HG03342 (cell line): ENCODE data around the gene CSH2.
"Not testable (repeated sequence)": the region's sequence is repeated elsewhere in the genome, so short reads cannot be mapped to it uniquely, and the experiment has no call there.

Experiments used
- ATAC-seq: cut with Tn5 transposase; IDR thresholded peaks from one replicate; pipeline ENCODE4 v1.9.1; 2021; ENCODE audit warnings: mild to moderate bottlenecking, moderate library complexity; ENCODE audit not compliant: unreplicated experiment

CSH2 gene

GRCh38 chr17:63898899-63899798 is 25.7 kb upstream of the CSH2 start:
- ATAC-seq = not testable (repeated sequence)

- not testable (repeated sequence) for ATAC-seq
Measured at GRCh38 chr17:63896524-63897354, 23.3 kb upstream of the CSH2 start, which contains the start of gene CSH1. CSH1 (minus strand) TSS chr17:63896574; CDS start chr17:63896511, 63 bp downstream.

DNA sequence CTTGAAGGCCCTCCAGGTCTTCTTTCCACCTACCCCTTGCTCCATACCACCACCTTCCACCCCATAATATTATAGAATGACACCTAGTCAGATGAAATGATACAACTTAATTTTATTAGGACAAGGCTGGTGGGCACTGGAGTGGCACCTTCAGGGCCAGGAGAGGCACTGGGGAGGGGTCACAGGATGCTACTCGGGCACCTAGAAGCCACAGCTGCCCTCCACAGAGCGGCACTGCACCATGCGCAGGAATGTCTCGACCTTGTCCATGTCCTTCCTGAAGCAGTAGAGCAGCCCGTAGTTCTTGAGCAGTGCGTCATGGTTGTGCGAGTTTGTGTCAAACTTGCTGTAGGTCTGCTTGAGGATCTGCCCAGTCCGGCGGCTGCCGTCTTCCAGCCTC is 21.3 kb upstream of the CSH2 start:
- not testable (repeated sequence) for ATAC-seq

- ATAC-seq = not testable (repeated sequence)
Measured at GRCh38 chr17:63894021-63894420, 20.5 kb upstream of the CSH2 start.

- not testable (repeated sequence) for ATAC-seq
Measured at GRCh38 chr17:63892316-63893037, 19.0 kb upstream of the CSH2 start.

GRCh38 chr17:63889026-63889848 is 15.8 kb upstream of the CSH2 start:
- not testable (repeated sequence) for ATAC-seq

DNA sequence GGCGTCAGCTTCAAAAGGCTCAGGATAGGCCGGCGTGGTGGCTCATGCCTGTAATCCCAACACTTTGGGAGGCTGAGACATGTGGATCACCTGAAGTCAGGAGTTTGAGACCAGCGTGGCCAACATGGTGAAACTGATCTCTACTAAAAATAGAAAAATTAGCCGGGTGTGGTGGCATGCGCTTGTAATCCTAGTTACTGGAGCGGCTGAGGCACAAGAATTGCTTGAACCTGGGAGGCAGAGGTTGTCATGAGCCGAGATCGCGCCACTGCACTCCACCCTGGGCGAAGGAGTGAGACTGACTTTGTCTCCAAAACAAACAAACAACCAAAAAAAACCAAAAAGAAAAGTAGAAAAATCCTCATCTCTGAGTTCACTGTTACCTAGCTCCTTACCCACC is 11.6 kb upstream of the CSH2 start:
- ATAC-seq = not testable (repeated sequence)

DNA sequence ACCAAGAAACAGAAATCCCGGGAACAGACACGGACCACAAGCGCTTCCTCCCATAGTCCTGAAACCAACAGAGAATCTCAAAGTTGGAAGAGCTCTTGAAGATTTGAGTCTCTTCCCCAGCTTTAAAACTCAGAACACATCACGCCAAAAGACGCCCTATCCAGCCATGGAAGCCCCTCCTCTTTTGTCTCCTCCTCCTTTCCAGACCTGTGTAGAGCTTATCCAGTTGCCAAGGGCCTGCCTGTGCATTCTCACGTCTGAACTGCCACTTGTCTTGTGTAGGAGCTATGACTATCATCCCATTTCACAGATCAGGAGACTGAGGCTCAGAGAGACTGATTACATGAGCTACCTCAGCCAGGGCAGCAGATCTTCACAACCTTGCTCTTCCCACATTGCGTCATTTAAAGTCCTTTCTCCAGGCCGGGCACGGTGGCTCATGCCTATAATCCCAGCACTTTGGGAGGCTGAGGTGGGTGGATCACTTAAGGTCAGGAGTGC is 9.2 kb upstream of the CSH2 start:
- not testable (repeated sequence) for ATAC-seq

DNA sequence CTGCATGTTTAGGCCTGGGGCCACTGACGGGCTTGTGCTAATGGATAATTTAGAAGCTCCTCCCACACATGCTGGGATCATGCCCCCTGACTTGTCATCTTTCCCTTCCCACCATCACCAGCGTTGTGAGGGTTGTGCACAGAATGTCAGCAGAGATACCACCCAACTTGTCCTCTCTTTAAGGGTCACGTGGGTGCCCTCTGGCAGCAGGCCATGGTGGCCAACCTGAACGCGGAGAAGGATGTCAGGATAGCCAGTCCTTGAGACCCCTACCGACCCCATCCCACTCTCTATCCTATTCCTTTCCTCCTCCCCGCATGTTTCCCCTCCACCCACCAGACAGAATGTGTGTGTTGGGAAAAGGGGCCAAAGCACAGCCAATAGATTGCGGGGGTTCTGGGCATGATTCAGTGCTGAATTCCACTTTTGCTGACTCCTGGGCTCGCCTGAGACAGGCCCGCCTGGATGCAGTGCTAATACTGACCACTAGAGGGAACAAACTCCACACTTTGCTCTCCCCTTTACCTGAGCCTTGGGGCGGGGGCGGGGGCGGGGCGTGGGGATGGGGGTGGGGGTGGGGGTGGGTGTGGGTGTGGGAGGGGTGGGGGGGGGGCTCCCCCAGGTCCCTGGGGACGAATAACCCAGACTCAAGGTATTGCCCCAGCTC is 8.6 kb upstream of the CSH2 start, which contains the start of gene GH2:
Gene GH2 (minus strand): TSS at position 10 of the 667 bp plus-strand sequence. CDS start 143 bp downstream, outside the sequence.
- no peak for ATAC-seq

DNA sequence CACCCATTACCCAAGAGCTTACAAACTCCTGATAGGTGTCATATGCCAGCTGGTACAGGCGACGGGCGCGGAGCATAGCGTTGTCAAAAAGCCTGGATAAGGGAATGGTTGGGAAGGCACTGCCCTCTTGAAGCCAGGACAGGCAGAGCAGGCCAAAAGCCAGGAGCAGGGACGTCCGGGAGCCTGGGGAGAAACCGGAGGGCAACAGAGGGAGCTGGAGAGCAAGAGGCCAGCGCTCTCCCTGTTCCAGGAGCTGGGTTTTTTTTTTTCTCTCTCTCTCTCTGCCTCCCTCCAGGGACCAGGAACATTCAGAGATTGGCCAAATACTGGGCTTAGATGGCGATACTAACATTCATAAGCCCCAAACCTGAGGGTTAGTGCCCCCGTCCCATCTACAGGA is 7.9 kb upstream of the CSH2 start:
- ATAC-seq = not testable (repeated sequence)

- no peak for ATAC-seq
Measured at GRCh38 chr17:63880706-63881105, 7.2 kb upstream of the CSH2 start.

DNA sequence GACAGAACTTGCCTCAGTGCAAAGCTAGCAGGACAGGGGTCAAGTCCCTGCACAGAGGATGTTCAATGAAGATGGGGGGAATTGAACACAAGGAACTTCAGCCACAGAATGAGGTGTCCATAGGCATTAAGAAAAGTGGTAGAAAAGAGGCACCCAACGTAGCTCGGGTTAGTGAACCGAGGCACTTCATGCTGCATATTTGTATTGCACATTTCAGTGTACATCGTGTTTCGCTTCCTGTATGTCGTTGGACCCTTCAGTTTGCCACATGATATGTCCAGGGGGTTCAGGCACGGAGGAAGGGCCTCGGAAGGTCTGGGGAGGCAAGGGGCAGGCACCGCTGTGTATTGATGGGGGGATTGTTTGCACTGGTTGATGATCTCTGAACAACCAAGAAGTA is 4.9 kb upstream of the CSH2 start:
- ATAC-seq = not testable (repeated sequence)

- not testable (repeated sequence) for ATAC-seq
Measured at GRCh38 chr17:63874693-63875092, 1.2 kb upstream of the CSH2 start.

GRCh38 chr17:63874061-63874626 is 667 bp upstream of the CSH2 start:
- not testable (repeated sequence) for ATAC-seq

GRCh38 chr17:63871646-63872365 is 1.7 kb downstream of the CSH2 start:
- ATAC-seq = not testable (repeated sequence)

- not testable (repeated sequence) for ATAC-seq
Measured at GRCh38 chr17:63870292-63870665, 3.2 kb downstream of the CSH2 start.

- not testable (repeated sequence) for ATAC-seq
Measured at GRCh38 chr17:63869491-63870291, 3.8 kb downstream of the CSH2 start.
